ENCODE results near the gene PADI6.

PADI6 gene

GRCh38 chr1:17420391-17420918, 48.5 kb downstream of the PADI6 start:
- TF ChIP-seq FOXP2 (optimal IDR thresholded peaks at IDR 0.05; ENCODE audit: borderline replicate concordance, extremely low read depth, extremely low read length, insufficient read depth) (no peak), REST (IDR thresholded peaks at IDR 0.05; ENCODE audit: insufficient read depth in 1 of 2, low read depth in 2 of 2, low read length in 2 of 2) (no peak), TAF1 (IDR thresholded peaks at IDR 0.05; ENCODE audit: borderline replicate concordance, insufficient read depth, low read length) (no peak), POLR2AphosphoS5 (IDR thresholded peaks at IDR 0.05; ENCODE audit: low read depth, low read length) (no peak), SIN3A (IDR thresholded peaks at IDR 0.05; ENCODE audit: borderline replicate concordance, insufficient read depth, low read length) (no peak)

DNA sequence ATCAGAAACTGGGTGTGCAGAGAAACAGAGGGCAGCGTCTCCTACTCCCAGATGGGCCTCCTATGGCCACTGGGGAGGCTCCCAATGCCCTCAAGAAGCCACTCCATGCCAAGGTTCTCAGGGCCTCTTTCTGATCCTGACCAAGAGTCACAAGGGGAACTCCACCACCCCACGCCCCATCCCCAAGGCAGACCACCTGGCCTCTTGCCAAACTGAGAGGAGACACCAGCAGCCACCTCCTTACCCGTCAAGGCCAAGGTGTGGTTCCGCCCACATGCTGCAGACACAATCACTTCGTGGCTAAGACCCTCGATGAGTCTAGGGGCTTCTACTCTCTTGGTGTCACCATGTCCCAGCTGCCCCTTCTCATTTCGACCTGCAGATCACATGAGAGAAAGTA, 50.5 kb downstream of the PADI6 start:
- TF ChIP-seq FOXP2 (optimal IDR thresholded peaks at IDR 0.05; ENCODE audit: borderline replicate concordance, extremely low read depth, extremely low read length, insufficient read depth): no peak
- no peak for TF ChIP-seq POLR2AphosphoS5 (IDR thresholded peaks at IDR 0.05; ENCODE audit: low read depth, low read length)
- TF ChIP-seq REST (IDR thresholded peaks at IDR 0.05; ENCODE audit: insufficient read depth in 1 of 2, low read depth in 2 of 2, low read length in 2 of 2): no peak
- no peak for TF ChIP-seq TAF1 (IDR thresholded peaks at IDR 0.05; ENCODE audit: borderline replicate concordance, insufficient read depth, low read length)
- no peak for TF ChIP-seq SIN3A (IDR thresholded peaks at IDR 0.05; ENCODE audit: borderline replicate concordance, insufficient read depth, low read length)

GRCh38 chr1:17423781-17424245, 51.8 kb downstream of the PADI6 start:
- TF ChIP-seq TAF1 (IDR thresholded peaks at IDR 0.05; ENCODE audit: borderline replicate concordance, insufficient read depth, low read length): no peak
- no peak for TF ChIP-seq FOXP2 (optimal IDR thresholded peaks at IDR 0.05; ENCODE audit: borderline replicate concordance, extremely low read depth, extremely low read length, insufficient read depth)
- TF ChIP-seq REST (IDR thresholded peaks at IDR 0.05; ENCODE audit: insufficient read depth in 1 of 2, low read depth in 2 of 2, low read length in 2 of 2): no peak
- no peak for TF ChIP-seq POLR2AphosphoS5 (IDR thresholded peaks at IDR 0.05; ENCODE audit: low read depth, low read length)
- no peak for TF ChIP-seq SIN3A (IDR thresholded peaks at IDR 0.05; ENCODE audit: borderline replicate concordance, insufficient read depth, low read length)

DNA sequence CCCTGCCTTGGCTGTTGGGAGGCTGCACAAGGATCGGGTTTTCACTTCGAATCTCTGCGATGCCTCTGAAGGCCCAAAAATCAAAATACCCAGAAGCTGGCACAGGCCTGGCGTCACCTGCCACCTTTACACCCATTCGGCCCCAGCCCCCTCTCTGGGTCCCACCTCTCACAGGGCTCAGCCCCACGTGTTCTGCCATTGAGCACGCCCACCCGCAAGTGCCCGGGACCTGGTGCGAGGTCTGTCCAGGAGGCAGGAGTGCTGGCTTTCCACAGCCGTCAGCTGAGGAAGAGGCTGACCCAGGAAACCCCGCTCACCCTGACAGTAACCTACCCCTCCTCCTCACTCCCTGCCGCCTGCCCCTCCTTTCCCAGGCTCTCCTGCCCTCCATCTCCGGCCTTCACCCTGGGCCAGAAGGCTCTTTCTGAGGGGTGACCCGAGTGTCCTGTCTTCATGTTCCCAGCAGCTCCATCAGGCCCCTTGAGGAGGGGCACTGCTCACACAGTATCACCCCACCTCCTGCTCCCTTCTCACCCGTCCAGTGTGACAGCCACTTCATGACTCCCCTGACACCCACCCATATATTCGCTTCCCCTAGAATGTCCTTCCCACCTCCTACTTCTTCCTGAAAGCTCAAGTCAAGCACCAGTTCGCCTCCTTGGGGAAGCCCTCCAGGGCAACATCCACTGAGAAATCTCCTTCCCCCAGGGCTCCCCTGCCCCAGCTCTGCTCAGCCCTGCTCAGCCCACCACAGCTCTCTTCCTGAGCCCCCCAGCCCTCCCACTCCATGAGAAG, 54.0 kb downstream of the PADI6 start:
- TF ChIP-seq POLR2AphosphoS5 (IDR thresholded peaks at IDR 0.05; ENCODE audit: low read depth, low read length) (no peak), TAF1 (IDR thresholded peaks at IDR 0.05; ENCODE audit: borderline replicate concordance, insufficient read depth, low read length) (no peak), FOXP2 (optimal IDR thresholded peaks at IDR 0.05; ENCODE audit: borderline replicate concordance, extremely low read depth, extremely low read length, insufficient read depth) (no peak), REST (IDR thresholded peaks at IDR 0.05; ENCODE audit: insufficient read depth in 1 of 2, low read depth in 2 of 2, low read length in 2 of 2) (no peak), SIN3A (IDR thresholded peaks at IDR 0.05; ENCODE audit: borderline replicate concordance, insufficient read depth, low read length) (no peak)

Data from PFSK-1 (cell line).